Measurements from ENCODE around the gene TMEM184B. TPM values are rescaled to one million over a fixed set of nuclear protein-coding genes. Genes with fewer than 3 reads are reported as not detected.

The TMEM184B gene
- total RNA-seq, 3 donors from 2014 or later (not counting 1 experiment from before 2014, with no cell fraction given), result 58.1 to 72.5 (median 68.6) TPM

GRCh38 chr22:38294193-38294592 is 21.4 kb upstream of the TMEM184B start:
- Mint-ChIP-seq H3K36me3 (no peaks in the 10 kb centered on the region), H3K4me1 (no peaks in the 10 kb centered on the region), H3K4me3 (no peak overlapping the region), H3K27ac (no peak overlapping the region), H3K27me3 (ENCODE audit: low read depth in 2 of 2) (no peaks in the 10 kb centered on the region), H3K9me3 (no peaks in the 10 kb centered on the region)
- intact Hi-C loops (cut with micrococcal nuclease), result no loop called here
- Histone ChIP-seq H3K9me3 (ENCODE audit: control insufficient read depth, insufficient read depth, low read length) (no peaks in the 10 kb centered on the region), H3K36me3 (ENCODE audit: control insufficient read depth, insufficient read depth, low read length) (peaks cover 47% of the 10 kb centered on the region), H3K4me3 (ENCODE audit: low read length) (no peak overlapping the region), H3K27ac (ENCODE audit: low read length) (no peak overlapping the region), H3K27me3 (ENCODE audit: control insufficient read depth, insufficient read depth, low read length) (no peaks in the 10 kb centered on the region), H3K4me1 (ENCODE audit: control insufficient read depth, insufficient read depth, low read length) (no peaks in the 10 kb centered on the region)
- no peak for TF ChIP-seq CTCF (IDR thresholded peaks at IDR 0.05)
- no peak for DNase-seq
- 94% methylated on average over 22 of the region's 26 CpGs for WGBS (ENCODE audit: insufficient coverage)
- ATAC-seq, result no peak

GRCh38 chr22:38292694-38293093 is 19.9 kb upstream of the TMEM184B start:
- no peaks in the 10 kb centered on the region for H3K4me1 Mint-ChIP-seq
- no peak for TF ChIP-seq CTCF (IDR thresholded peaks at IDR 0.05)
- H3K27ac Mint-ChIP-seq, result no peak overlapping the region
- 97% methylated on average over 9 of the region's 9 CpGs for WGBS (ENCODE audit: insufficient coverage)
- no peak overlapping the region for H3K4me3 ChIP-seq (ENCODE audit: low read length)
- H3K27ac ChIP-seq (ENCODE audit: low read length), result no peak overlapping the region
- H3K36me3 ChIP-seq (ENCODE audit: control insufficient read depth, insufficient read depth, low read length), result peaks cover 33% of the 10 kb centered on the region
- no peaks in the 10 kb centered on the region for H3K27me3 Mint-ChIP-seq (ENCODE audit: low read depth in 2 of 2)
- H3K27me3 ChIP-seq (ENCODE audit: control insufficient read depth, insufficient read depth, low read length), result no peaks in the 10 kb centered on the region
- ATAC-seq (no peak), DNase-seq (no peak)
- no peaks in the 10 kb centered on the region for H3K9me3 ChIP-seq (ENCODE audit: control insufficient read depth, insufficient read depth, low read length)
- no peaks in the 10 kb centered on the region for H3K36me3 Mint-ChIP-seq
- no peaks in the 10 kb centered on the region for H3K4me1 ChIP-seq (ENCODE audit: control insufficient read depth, insufficient read depth, low read length)
- no peaks in the 10 kb centered on the region for H3K9me3 Mint-ChIP-seq
- no peak overlapping the region for H3K4me3 Mint-ChIP-seq
- intact Hi-C loops (cut with micrococcal nuclease), result no loop called here

GRCh38 chr22:38291201-38291777 is 18.5 kb upstream of the TMEM184B start:
- intact Hi-C loops (cut with micrococcal nuclease), result no loop called here
- no peaks in the 10 kb centered on the region for H3K4me1 ChIP-seq (ENCODE audit: control insufficient read depth, insufficient read depth, low read length)
- DNase-seq, result no peak

More at GRCh38 chr22:38291201-38291777, 18.5 kb upstream of the TMEM184B start:
- no peak for ATAC-seq
- H3K27me3 ChIP-seq (ENCODE audit: control insufficient read depth, insufficient read depth, low read length), result no peaks in the 10 kb centered on the region
- H3K27ac ChIP-seq (ENCODE audit: low read length), result no peak overlapping the region
- Mint-ChIP-seq H3K27me3 (ENCODE audit: low read depth in 2 of 2) (no peaks in the 10 kb centered on the region), H3K9me3 (no peaks in the 10 kb centered on the region), H3K36me3 (no peaks in the 10 kb centered on the region), H3K4me3 (no peak overlapping the region), H3K4me1 (no peaks in the 10 kb centered on the region), H3K27ac (peak overlapping the region in 1 of 2 donors; percentile 59)
- peaks cover 19% of the 10 kb centered on the region for H3K36me3 ChIP-seq (ENCODE audit: control insufficient read depth, insufficient read depth, low read length)
- TF ChIP-seq CTCF (IDR thresholded peaks at IDR 0.05), result no peak
- no peak overlapping the region for H3K4me3 ChIP-seq (ENCODE audit: low read length)
- 91% methylated on average over 22 of the region's 22 CpGs for WGBS (ENCODE audit: insufficient coverage)
- H3K9me3 ChIP-seq (ENCODE audit: control insufficient read depth, insufficient read depth, low read length), result no peaks in the 10 kb centered on the region
